Mesenchymal stem cell (in vitro differentiated cells and primary cell): ENCODE data around the gene LRRC74A.

Experiments used
- DNase-seq: peaks from one replicate; pipeline ENCODE4 v3.0.0-alpha.2; 2013
- H2AFZ ChIP-seq: one replicate; pipeline ENCODE4 v1.6.1; 2013; ENCODE audit warnings: low read depth, mild to moderate bottlenecking, control low read depth, inconsistent platforms, low read length, moderate library complexity
- H2AK5ac ChIP-seq: 2 replicates; pipeline ENCODE4 v1.6.1; 2013; ENCODE audit warnings: low read length, moderate library complexity, mild to moderate bottlenecking, inconsistent platforms; ENCODE audit not compliant: severe bottlenecking
- H2BK120ac ChIP-seq: one replicate; pipeline ENCODE4 v1.6.1; 2013; ENCODE audit warnings: low read depth, mild to moderate bottlenecking, inconsistent platforms, low read length, moderate library complexity
- H2BK12ac ChIP-seq, 2 experiments: one replicate each; pipeline ENCODE4 v1.6.1; 2013; ENCODE audit warnings: inconsistent platforms in 2 of 2, low read length in 2 of 2, mild to moderate bottlenecking in 2 of 2, moderate library complexity in 2 of 2, control low read depth in 1 of 2
- H2BK15ac ChIP-seq: one replicate; pipeline ENCODE4 v1.6.1; 2013; ENCODE audit warnings: mild to moderate bottlenecking, low read depth, inconsistent platforms; ENCODE audit not compliant: poor library complexity, severe bottlenecking
- H2BK5ac ChIP-seq: 2 replicates; pipeline ENCODE4 v1.6.1; 2013; ENCODE audit warnings: low read depth, mild to moderate bottlenecking, low read length, control low read depth, inconsistent platforms; ENCODE audit not compliant: poor library complexity, severe bottlenecking
- H3K14ac ChIP-seq, 2 experiments: one replicate each; pipeline ENCODE4 v1.6.1; 2013; ENCODE audit warnings: inconsistent platforms in 2 of 2, low read length in 2 of 2, control low read depth in 1 of 2, mild to moderate bottlenecking in 1 of 2, moderate library complexity in 1 of 2
- H3K18ac ChIP-seq, 2 experiments: one replicate each; pipeline ENCODE4 v1.6.1; 2013; ENCODE audit warnings: inconsistent platforms in 2 of 2, low read length in 2 of 2, control low read depth in 1 of 2, low read depth in 1 of 2, mild to moderate bottlenecking in 1 of 2
- H3K23ac ChIP-seq, 2 experiments: one replicate each; pipeline ENCODE4 v1.6.1; 2013; ENCODE audit warnings: inconsistent platforms in 2 of 2, low read length in 2 of 2, mild to moderate bottlenecking in 2 of 2, moderate library complexity in 2 of 2, control low read depth in 1 of 2
- H3K27ac ChIP-seq: 2 replicates; pipeline ENCODE4 v1.5.1; 2013; ENCODE audit warnings: mild to moderate bottlenecking, moderate library complexity, low read length, control low read depth, inconsistent platforms; ENCODE audit not compliant: poor library complexity, severe bottlenecking
- H3K27me3 ChIP-seq, 2 experiments: 2 replicates each; pipeline versions ENCODE4 v1.6.1 to v1.7.0; 2013; ENCODE audit warnings: low read length in 2 of 2, mild to moderate bottlenecking in 2 of 2, moderate library complexity in 2 of 2, control low read depth in 1 of 2, inconsistent platforms in 1 of 2; ENCODE audit not compliant: control insufficient read depth in 1 of 2, insufficient read depth in 1 of 2
- H3K36me3 ChIP-seq, 2 experiments: 2 replicates each; pipeline versions ENCODE4 v1.6.1 to v1.7.0; 2013; ENCODE audit warnings: low read length in 2 of 2, control low read depth in 1 of 2, inconsistent platforms in 1 of 2, low read depth in 1 of 2, mild to moderate bottlenecking in 1 of 2; ENCODE audit not compliant: insufficient read depth in 2 of 2, control insufficient read depth in 1 of 2
- H3K4ac ChIP-seq, 2 experiments: one replicate each; pipeline ENCODE4 v1.6.1; 2013; ENCODE audit warnings: inconsistent platforms in 2 of 2, low read length in 2 of 2, mild to moderate bottlenecking in 2 of 2, moderate library complexity in 2 of 2, control low read depth in 1 of 2, low read depth in 1 of 2
- H3K4me1 ChIP-seq: 2 replicates; pipeline ENCODE4 v1.6.1; 2013; ENCODE audit warnings: low read depth, low read length, control low read depth; ENCODE audit not compliant: control insufficient read depth, insufficient read depth
- H3K4me2 ChIP-seq: 2 replicates; pipeline ENCODE4 v1.6.1; 2013; ENCODE audit warnings: low read length, mild to moderate bottlenecking, inconsistent platforms; ENCODE audit not compliant: poor library complexity, severe bottlenecking
- H3K4me3 ChIP-seq, 2 experiments: 2 replicates each; pipeline versions ENCODE4 v1.5.1 to v1.7.0; 2013; ENCODE audit warnings: low read length in 2 of 2, mild to moderate bottlenecking in 2 of 2, control low read depth in 1 of 2, low read depth in 1 of 2; ENCODE audit not compliant: insufficient read depth in 1 of 2
- H3K79me1 ChIP-seq: replicated peaks from 2 replicates; pipeline ENCODE4 v1.6.1; 2013; ENCODE audit warnings: mild to moderate bottlenecking, control low read depth, low read length, inconsistent platforms; ENCODE audit not compliant: poor library complexity, severe bottlenecking
- H3K9ac ChIP-seq: 2 replicates; pipeline ENCODE4 v1.7.0; 2013; ENCODE audit warnings: mild to moderate bottlenecking, low read length, moderate library complexity
- H3K9me3 ChIP-seq: 2 replicates; pipeline ENCODE4 v1.7.0; 2013; ENCODE audit warnings: mild to moderate bottlenecking, low read length; ENCODE audit not compliant: control insufficient read depth
- H4K8ac ChIP-seq: one replicate; pipeline ENCODE4 v1.6.1; 2013; ENCODE audit warnings: inconsistent platforms, mild to moderate bottlenecking, low read length, moderate library complexity
- H4K91ac ChIP-seq: one replicate; pipeline ENCODE4 v1.6.1; 2013; ENCODE audit warnings: mild to moderate bottlenecking, low read length, inconsistent platforms
- WGBS: methylation state at CpG from one replicate; pipeline ENCODE4 v1.1.7; 2013; ENCODE audit warnings: mixed read lengths; 5-methylcytosine and 5-hydroxymethylcytosine counted together

The LRRC74A gene

DNA sequence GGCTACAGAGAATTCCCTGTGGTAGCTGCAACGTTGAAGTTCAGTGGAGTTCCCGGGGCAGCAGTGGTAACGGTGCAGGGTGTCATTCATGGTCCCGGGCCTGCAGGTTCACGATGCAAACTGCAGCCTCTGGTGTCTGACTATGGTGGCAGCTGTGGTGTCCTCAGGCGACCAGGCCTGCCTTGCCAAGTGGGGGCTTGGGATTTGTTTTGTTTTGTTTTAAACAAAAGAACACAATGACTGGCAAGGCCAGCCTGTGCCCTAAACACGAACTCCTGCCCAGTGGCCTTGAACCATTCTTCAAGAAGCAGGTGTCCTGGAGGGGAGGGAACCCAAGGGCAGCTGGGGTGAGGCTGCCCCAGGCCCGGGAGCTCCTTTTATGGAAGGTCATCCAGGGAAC, 48.5 kb downstream of the LRRC74A start:
- Histone ChIP-seq H2BK120ac (no peak overlapping the region), H3K27me3 (peaks cover 13 to 28% of the 10 kb centered on the region in 2 experiments), H3K9ac (no peak overlapping the region), H4K91ac (peak overlapping the region; percentile 32), H2AK5ac (no peak overlapping the region), H3K23ac (no peak overlapping the region), H3K4ac (no peak overlapping the region), H2BK15ac (peak overlapping the region; percentile 17), H2AFZ (no peak overlapping the region), H3K18ac (no peak overlapping the region), H4K8ac (no peak overlapping the region), H3K4me1 (no peaks in the 10 kb centered on the region), H3K4me3 (no peak overlapping the region), H3K79me1 (no peaks in the 10 kb centered on the region), H3K14ac (no peak overlapping the region), H3K27ac (no peak overlapping the region), H2BK5ac (no peak overlapping the region), H3K9me3 (no peaks in the 10 kb centered on the region), H3K4me2 (no peak overlapping the region), H3K36me3 (no peaks in the 10 kb centered on the region), H2BK12ac (no peak overlapping the region)
- no peak for DNase-seq
- WGBS, result 85% methylated on average over 8 of the region's 8 CpGs

DNA sequence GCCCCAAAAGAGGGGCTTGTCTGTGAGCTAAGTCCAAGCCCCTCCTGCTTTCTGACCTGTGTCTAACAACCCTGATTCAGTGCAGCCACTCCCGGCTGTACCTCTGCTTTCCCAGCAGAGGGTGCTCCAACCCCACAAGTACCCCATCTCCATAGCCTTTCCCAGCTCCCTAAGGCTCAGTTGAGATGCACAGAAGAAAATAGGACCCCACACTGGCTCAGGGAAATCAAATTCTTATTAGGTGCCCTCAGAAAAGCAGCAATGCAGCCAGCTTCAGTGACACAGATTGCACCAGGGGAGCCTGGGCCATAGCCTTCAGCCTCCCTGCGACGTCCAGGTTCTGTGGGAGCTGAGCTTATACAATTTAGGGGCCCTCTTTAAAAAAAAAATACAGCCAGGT, 49.9 kb downstream of the LRRC74A start:
- Histone ChIP-seq H3K27me3 (peaks cover under 1 to 15% of the 10 kb centered on the region in 2 experiments), H2BK5ac (no peak overlapping the region), H3K4me3 (no peak overlapping the region), H2BK120ac (no peak overlapping the region), H3K36me3 (no peaks in the 10 kb centered on the region), H3K4me2 (no peak overlapping the region), H2BK15ac (no peak overlapping the region), H3K27ac (no peak overlapping the region), H3K23ac (no peak overlapping the region), H3K18ac (no peak overlapping the region), H4K91ac (no peak overlapping the region), H2AFZ (no peak overlapping the region), H3K9ac (no peak overlapping the region), H3K14ac (no peak overlapping the region), H4K8ac (no peak overlapping the region), H2BK12ac (no peak overlapping the region), H2AK5ac (no peak overlapping the region), H3K4me1 (no peaks in the 10 kb centered on the region), H3K9me3 (no peaks in the 10 kb centered on the region), H3K4ac (no peak overlapping the region), H3K79me1 (no peaks in the 10 kb centered on the region)
- DNase-seq, result peak; percentile 73
- 43% methylated on average over 3 of the region's 3 CpGs for WGBS

DNA sequence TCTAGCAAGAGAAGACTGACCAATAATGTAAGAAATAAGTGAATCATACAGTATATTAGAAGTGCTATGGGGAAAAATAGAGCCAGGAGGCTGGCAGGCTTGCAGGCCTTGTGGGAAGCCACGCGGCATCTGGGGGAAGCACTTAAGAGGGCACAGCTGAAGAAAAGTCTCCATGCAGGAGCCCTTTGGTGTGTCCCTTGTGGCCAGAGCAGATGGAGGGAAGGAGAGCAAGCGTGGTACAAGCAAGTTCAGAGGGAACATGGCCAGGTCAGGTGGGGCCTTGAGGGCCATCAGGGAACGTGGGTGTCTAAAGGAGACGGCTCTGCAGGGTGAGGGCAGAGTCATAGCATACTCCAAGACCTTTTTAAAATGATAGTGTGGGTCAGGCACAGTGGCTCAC, 51.7 kb downstream of the LRRC74A start:
- Histone ChIP-seq H3K18ac (no peak overlapping the region), H3K4me1 (peaks cover 2% of the 10 kb centered on the region), H3K14ac (no peak overlapping the region), H2AK5ac (no peak overlapping the region), H3K9ac (no peak overlapping the region), H3K23ac (no peak overlapping the region), H3K4ac (no peak overlapping the region), H2BK15ac (no peak overlapping the region), H4K8ac (no peak overlapping the region), H2BK5ac (no peak overlapping the region), H3K9me3 (no peaks in the 10 kb centered on the region), H2AFZ (no peak overlapping the region), H2BK12ac (peak overlapping the region in 1 of 2 experiments; percentile 45), H3K79me1 (no peaks in the 10 kb centered on the region), H3K36me3 (no peaks in the 10 kb centered on the region), H2BK120ac (no peak overlapping the region), H3K4me3 (no peak overlapping the region), H3K27ac (no peak overlapping the region), H3K27me3 (peaks cover 0 to 14% of the 10 kb centered on the region in 2 experiments), H3K4me2 (no peak overlapping the region), H4K91ac (no peak overlapping the region)
- DNase-seq, result no peak
- 97% methylated on average over 5 of the region's 5 CpGs for WGBS

DNA sequence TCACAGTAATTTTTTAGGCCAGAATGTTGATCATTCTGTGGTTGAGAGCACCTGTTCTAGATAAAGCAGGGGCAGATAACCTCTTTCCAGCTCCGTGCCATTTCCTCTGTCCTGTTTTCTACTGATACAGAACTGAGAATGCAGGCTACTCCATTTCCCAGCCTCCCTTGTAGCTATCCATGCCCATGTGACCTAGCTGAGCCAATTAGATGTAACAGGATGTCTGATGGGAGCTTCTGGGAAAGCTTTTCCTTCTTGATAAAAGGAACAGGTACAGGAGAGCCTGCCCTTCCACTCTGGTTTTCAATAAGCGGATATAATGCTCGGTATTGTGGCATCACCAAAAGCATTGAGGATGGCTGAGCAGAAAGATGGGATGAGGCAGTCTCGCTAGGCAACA, 54.2 kb downstream of the LRRC74A start:
- no peak for DNase-seq

More for the DNA sequence above, 54.2 kb downstream of the LRRC74A start:
- Histone ChIP-seq H3K27ac (no peak overlapping the region), H3K79me1 (no peaks in the 10 kb centered on the region), H3K4me1 (peaks cover 10% of the 10 kb centered on the region), H3K18ac (no peak overlapping the region), H2BK15ac (no peak overlapping the region), H2AFZ (no peak overlapping the region), H4K91ac (no peak overlapping the region), H3K4me3 (no peak overlapping the region), H3K36me3 (no peaks in the 10 kb centered on the region), H2BK120ac (no peak overlapping the region), H3K9me3 (no peaks in the 10 kb centered on the region), H3K4me2 (no peak overlapping the region), H4K8ac (no peak overlapping the region), H3K23ac (no peak overlapping the region), H2BK12ac (no peak overlapping the region), H3K4ac (no peak overlapping the region), H2AK5ac (no peak overlapping the region), H3K9ac (no peak overlapping the region), H3K14ac (no peak overlapping the region), H2BK5ac (no peak overlapping the region), H3K27me3 (peaks cover 2 to 9% of the 10 kb centered on the region in 2 experiments)
- 89% methylated on average over 3 of the region's 4 CpGs for WGBS
